Measurements from ENCODE around the gene ZDHHC4. TPM values are rescaled to one million over a fixed set of nuclear protein-coding genes. Genes with fewer than 3 reads are reported as not detected.

The ZDHHC4 gene
- total RNA-seq (10 to 100 TPM; 32.1 to 32.9 TPM), total RNA-seq (13.3 to 42.5 (median 29.1) reads per million in 172 experiments)
- polyA plus RNA-seq (2013, experiment 1 of 2), result 25.8 TPM
- 27.2 TPM for polyA plus RNA-seq (2013, experiment 2 of 2)

DNA sequence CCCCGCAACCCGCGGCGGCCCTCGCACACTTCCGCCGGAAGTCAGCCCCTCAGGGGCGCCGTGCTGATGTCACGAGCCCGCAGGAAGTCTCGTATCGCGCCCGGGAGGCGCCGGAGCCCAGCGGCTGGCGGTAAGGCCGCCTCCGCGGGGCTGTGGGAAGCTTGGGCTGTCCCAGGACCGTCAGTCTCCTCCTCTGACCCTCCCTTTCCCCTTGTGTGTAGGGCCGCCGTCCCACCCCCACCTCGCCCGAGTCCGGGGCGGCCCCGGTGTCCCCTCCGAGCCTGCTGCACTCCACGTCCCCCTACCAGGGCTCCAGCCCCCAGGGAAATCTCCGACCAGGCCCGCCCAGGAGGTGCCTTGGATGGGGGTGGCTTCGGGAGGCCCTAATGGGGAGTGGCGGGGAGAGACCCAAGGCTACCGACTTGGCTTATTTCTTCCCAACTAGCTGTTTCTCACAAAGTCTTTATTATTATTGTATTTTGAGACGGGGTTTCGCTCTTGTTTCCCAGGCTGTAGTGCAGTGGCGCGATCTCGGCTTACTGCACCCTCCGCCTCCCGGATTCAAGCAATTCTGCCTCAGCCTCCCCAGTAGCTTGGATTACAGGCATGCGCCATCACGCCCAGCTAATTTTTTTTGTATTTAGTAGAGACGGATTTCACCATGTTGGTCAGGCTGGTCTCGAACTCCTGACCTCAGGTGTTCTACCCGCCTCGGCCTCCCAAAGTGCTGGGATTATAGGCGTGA, at the start of gene ZDHHC4:
TSS of gene ZDHHC4 (plus strand) at position 86 of the 745 bp plus-strand sequence. CDS start 3,108 bp downstream, outside the sequence.
- Histone ChIP-seq H3K4me3 (ENCODE audit: low read length) (peak within 1 kb of the TSS; percentile 83), H3K27me3 (ENCODE audit: control insufficient read depth in 1 of 2, insufficient read depth in 2 of 2, low read length in 2 of 2) (no peaks in the 10 kb centered on the region), H3K27ac (ENCODE audit: low read depth in 1 of 2, low read length in 2 of 2) (peak within 1 kb of the TSS; percentile 89 to 95), H3K36me3 (ENCODE audit: insufficient read depth, low read length) (peaks cover 24% of the 10 kb centered on the region), H3K9me3 (ENCODE audit: control insufficient read depth in 1 of 2, insufficient read depth in 1 of 2, low read length in 2 of 2) (no peaks in the 10 kb centered on the region), H3K4me1 (ENCODE audit: insufficient read depth, low read length) (peaks cover 17% of the 10 kb centered on the region)
- peaks cover 35% of the 10 kb centered on the region for H3K36me3 Mint-ChIP-seq (ENCODE audit: low read depth)
- DNase-seq, result peak; percentile 65 to 94 (median 82)
- ATAC-seq (ENCODE audit: poor library complexity), result peak; percentile 92
- intact Hi-C loops (cut with DNase I, micrococcal nuclease), result loop anchor here (5.0 kb wide), 2 partner anchors 45 to 130 kb away; partner anchors contain the start of gene ZNF12 (in 1 of the 2)
- H3K27me3 Mint-ChIP-seq, result no peaks in the 10 kb centered on the region
- peak within 1 kb of the TSS; percentile 88 for H3K27ac Mint-ChIP-seq
- CTCF ChIA-PET, result interaction anchor here (2.1 kb wide), 1 partner anchor 12 kb away, joined by 14 read pairs; the partner anchor contains the start of gene INTS15
- peak within 1 kb of the TSS; percentile 93 for H3K4me3 Mint-ChIP-seq
- H3K4me1 Mint-ChIP-seq (ENCODE audit: low read depth), result peaks cover 14% of the 10 kb centered on the region
- H3K9me3 Mint-ChIP-seq, result no peaks in the 10 kb centered on the region
- POLR2A ChIA-PET, result interaction anchor here (0.6 to 2.3 kb wide), 5 partner anchors 12 to 1074 kb away, joined by 3 to 21 read pairs (median 3); partner anchors contain the start of gene INTS15
- TF ChIP-seq, protein P1, sequence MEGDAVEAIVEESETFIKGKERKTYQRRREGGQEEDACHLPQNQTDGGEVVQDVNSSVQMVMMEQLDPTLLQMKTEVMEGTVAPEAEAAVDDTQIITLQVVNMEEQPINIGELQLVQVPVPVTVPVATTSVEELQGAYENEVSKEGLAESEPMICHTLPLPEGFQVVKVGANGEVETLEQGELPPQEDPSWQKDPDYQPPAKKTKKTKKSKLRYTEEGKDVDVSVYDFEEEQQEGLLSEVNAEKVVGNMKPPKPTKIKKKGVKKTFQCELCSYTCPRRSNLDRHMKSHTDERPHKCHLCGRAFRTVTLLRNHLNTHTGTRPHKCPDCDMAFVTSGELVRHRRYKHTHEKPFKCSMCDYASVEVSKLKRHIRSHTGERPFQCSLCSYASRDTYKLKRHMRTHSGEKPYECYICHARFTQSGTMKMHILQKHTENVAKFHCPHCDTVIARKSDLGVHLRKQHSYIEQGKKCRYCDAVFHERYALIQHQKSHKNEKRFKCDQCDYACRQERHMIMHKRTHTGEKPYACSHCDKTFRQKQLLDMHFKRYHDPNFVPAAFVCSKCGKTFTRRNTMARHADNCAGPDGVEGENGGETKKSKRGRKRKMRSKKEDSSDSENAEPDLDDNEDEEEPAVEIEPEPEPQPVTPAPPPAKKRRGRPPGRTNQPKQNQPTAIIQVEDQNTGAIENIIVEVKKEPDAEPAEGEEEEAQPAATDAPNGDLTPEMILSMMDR (IDR thresholded peaks at IDR 0.05), result no peak

DNA sequence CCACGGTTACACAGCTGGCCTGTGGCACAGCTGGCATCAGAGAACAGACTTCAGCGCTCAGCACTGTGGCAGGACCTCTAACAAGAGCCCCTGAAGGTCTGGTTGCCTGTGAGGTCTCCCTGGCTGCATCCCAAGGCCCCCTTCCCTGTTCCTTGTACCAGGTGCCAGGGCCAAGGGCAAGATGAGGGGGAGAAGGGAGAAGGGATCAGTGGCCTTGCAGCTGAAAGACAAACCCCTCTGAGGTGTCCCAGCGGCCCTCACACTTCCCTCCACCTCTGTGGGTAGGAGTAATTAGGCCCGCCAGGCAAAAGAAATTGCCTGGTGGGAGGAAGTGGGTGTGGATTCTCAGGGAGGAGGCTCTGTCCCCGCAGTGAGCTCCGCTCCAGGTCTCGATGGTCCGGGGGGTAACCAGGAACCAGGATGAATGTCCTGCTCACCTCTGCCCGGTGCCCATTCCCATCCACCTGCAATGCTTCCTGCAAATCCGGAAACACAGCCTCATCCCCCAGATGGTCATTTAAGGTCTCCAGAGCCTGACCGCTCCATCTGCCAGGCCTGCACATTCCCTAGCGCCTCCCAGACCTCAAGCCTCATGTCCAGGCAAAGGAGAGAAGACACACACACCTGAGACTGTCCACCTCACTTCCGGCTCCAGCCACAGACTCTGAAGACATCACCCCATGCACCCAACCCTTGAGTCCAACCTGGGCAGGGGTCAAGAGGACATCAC, 48.7 kb upstream of the ZDHHC4 start:
- Mint-ChIP-seq H3K36me3 (ENCODE audit: low read depth) (no peaks in the 10 kb centered on the region), H3K9me3 (no peaks in the 10 kb centered on the region), H3K4me3 (no peak overlapping the region), H3K27ac (no peak overlapping the region), H3K27me3 (peaks cover 21% of the 10 kb centered on the region), H3K4me1 (ENCODE audit: low read depth) (peaks cover 12% of the 10 kb centered on the region)
- ChIA-PET POLR2A (no interaction called here), CTCF (interaction anchor here (1.4 kb wide), 1 partner anchor 47 kb away, joined by 3 read pairs; no protein-coding TSS in a partner anchor)
- Histone ChIP-seq H3K9me3 (ENCODE audit: control insufficient read depth in 1 of 2, insufficient read depth in 1 of 2, low read length in 2 of 2) (no peaks in the 10 kb centered on the region), H3K27ac (ENCODE audit: low read depth in 1 of 2, low read length in 2 of 2) (no peak overlapping the region), H3K27me3 (ENCODE audit: control insufficient read depth in 1 of 2, insufficient read depth in 2 of 2, low read length in 2 of 2) (peaks cover 25 to 29% of the 10 kb centered on the region in 2 experiments), H3K4me3 (ENCODE audit: low read length) (no peak overlapping the region), H3K4me1 (ENCODE audit: insufficient read depth, low read length) (peaks cover 27% of the 10 kb centered on the region), H3K36me3 (ENCODE audit: insufficient read depth, low read length) (no peaks in the 10 kb centered on the region)
- ATAC-seq (ENCODE audit: poor library complexity), result no peak
- TF ChIP-seq, protein P1 (IDR thresholded peaks at IDR 0.05), result no peak
- DNase-seq, result no peak
- intact Hi-C loops (cut with DNase I, micrococcal nuclease), result no loop called here

DNA sequence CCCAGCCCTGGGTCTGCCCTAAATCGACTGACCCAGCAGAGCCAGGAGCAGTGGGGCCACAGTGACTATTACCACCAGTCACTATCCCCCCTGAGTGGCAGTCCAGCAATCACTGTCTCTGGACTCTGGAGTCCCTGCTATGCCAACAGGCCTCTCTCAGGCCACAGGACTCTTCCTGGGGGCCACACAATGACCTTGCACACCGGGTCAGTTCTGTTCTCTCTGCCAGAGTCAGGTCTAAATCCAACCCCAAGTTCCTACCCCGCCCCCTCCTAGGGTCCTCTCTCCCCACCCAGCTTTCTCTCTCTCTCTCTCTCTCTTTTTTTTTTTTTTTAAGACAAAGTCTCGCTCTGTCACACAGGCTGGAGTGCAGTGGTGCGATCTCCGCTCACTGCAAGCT, 47.6 kb upstream of the ZDHHC4 start:
- intact Hi-C loops (cut with DNase I, micrococcal nuclease), result loop anchor here in 1 of 2 experiments (5.0 kb wide), 1 partner anchor 48 kb away; the partner anchor contains the start of gene ZDHHC4
- ChIA-PET POLR2A (no interaction called here), CTCF (no interaction called here)
- Histone ChIP-seq H3K27ac (ENCODE audit: low read depth in 1 of 2, low read length in 2 of 2) (no peak overlapping the region), H3K4me1 (ENCODE audit: insufficient read depth, low read length) (peaks cover 27% of the 10 kb centered on the region), H3K36me3 (ENCODE audit: insufficient read depth, low read length) (no peaks in the 10 kb centered on the region), H3K9me3 (ENCODE audit: control insufficient read depth in 1 of 2, insufficient read depth in 1 of 2, low read length in 2 of 2) (no peaks in the 10 kb centered on the region), H3K4me3 (ENCODE audit: low read length) (no peak overlapping the region), H3K27me3 (ENCODE audit: control insufficient read depth in 1 of 2, insufficient read depth in 2 of 2, low read length in 2 of 2) (peaks cover 25 to 29% of the 10 kb centered on the region in 2 experiments)
- peaks cover 18% of the 10 kb centered on the region for H3K4me1 Mint-ChIP-seq (ENCODE audit: low read depth)
- DNase-seq (no peak), ATAC-seq (ENCODE audit: poor library complexity) (no peak)
- no peak overlapping the region for H3K27ac Mint-ChIP-seq
- H3K4me3 Mint-ChIP-seq, result peak overlapping the region; percentile 73
- H3K36me3 Mint-ChIP-seq (ENCODE audit: low read depth), result no peaks in the 10 kb centered on the region
- TF ChIP-seq, protein P1 (IDR thresholded peaks at IDR 0.05), result no peak
- no peaks in the 10 kb centered on the region for H3K9me3 Mint-ChIP-seq
- peaks cover 17% of the 10 kb centered on the region for H3K27me3 Mint-ChIP-seq

All from CD4-positive, alpha-beta T cell (primary cell).